Left ventricle myocardium inferior (tissue), 1 donor: ENCODE measurements around the gene PDE8A. TPM values are rescaled to one million over a fixed set of nuclear protein-coding genes. Genes with fewer than 3 reads are reported as not detected.

ENCODE experiments used
- DNase-seq: peaks from one replicate; pipeline ENCODE4 v3.0.0-alpha.2; 2020
- H3K27ac ChIP-seq: fragments of 200-600 bp; replicated peaks from 2 replicates; pipeline ENCODE4 v1.8.0; 2021
- H3K27me3 ChIP-seq: fragments of 200-600 bp; 2 replicates; pipeline ENCODE4 v1.8.0; 2021; ENCODE audit warnings: low read depth
- H3K36me3 ChIP-seq: fragments of 200-600 bp; 2 replicates; pipeline ENCODE4 v1.8.0; 2021
- H3K4me1 ChIP-seq: fragments of 200-600 bp; 2 replicates; pipeline ENCODE4 v1.8.0; 2021
- H3K4me3 ChIP-seq: fragments of 200-600 bp; 2 replicates; pipeline ENCODE4 v1.8.0; 2021; ENCODE audit warnings: mild to moderate bottlenecking, moderate library complexity
- H3K9me3 ChIP-seq: fragments of 200-600 bp; replicated peaks from 2 replicates; pipeline ENCODE4 v1.8.0; 2021
- intact Hi-C: fragments of 100-400 bp; cut with micrococcal nuclease; formaldehyde crosslinking; loops from one replicate; pipeline ENCODE4 v1.11.0; 2022
- total RNA-seq: library from RNA; stranded (reverse); fragmentation: NEBNext Ultra II Directional; extraction: Animal tissue kit (Norgen Biotek cat#: 25700); gene quantifications from one replicate; pipeline ENCODE4 v1.2.1, GENCODE V29; 2021
- TF ChIP-seq, protein P1 (sequence below): fragments of 200-600 bp; IDR thresholded peaks from 2 replicates; pipeline ENCODE4 v1.8.0; 2021; ENCODE audit warnings: antibody characterized with exemption, mild to moderate bottlenecking, borderline replicate concordance
- donor health status: DM: no; HTN: yes; CAD: no; lungs with severe emphysema.

PDE8A gene
- total RNA-seq, 1 donor from 2014 or later, result 17.8 TPM

DNA sequence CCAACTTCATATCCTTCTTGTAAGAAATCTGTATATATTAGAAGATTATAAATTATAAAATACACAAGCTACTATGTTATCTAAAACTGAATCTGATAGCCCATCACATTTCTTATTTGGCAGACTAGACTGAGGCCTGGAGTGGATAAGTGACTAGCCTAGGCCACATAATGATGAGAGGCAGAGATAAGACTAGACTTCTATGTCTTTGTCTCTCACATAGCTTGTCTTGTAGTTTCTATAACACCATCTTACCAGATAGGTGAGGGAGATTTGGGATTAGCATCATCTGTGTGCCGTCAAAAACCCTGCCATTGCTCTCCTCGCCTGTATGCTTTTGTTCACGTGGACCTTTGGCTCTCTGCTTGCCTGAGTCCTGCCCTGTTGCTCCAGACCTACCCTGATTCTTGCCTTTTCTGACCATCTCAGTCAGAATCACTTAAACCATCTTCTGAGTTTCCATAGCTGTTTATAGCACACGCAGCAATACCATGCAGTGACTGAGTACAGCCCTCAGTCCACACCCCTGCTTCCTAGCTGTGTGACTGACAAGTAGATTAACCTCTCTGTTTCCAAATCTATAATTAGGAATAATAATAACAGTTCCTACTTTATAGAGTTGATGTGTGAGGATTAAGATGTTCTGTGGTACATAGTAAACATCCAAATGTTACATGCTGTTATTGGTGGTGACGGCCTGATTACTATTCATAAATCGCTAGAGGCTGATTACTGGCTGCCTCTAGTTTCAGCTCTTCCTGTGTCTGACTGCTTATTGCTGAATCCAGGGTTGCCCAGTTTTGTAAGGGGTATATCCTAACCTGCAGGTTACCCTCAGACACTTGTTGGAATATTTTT, 49.7 kb downstream of the PDE8A start:
- no peaks in the 10 kb centered on the region for H3K36me3 ChIP-seq
- intact Hi-C loops, result no loop called here
- no peaks in the 10 kb centered on the region for H3K27me3 ChIP-seq
- no peak overlapping the region for H3K4me3 ChIP-seq
- H3K4me1 ChIP-seq, result peaks cover 78% of the 10 kb centered on the region
- H3K9me3 ChIP-seq, result no peaks in the 10 kb centered on the region
- TF ChIP-seq, protein P1, sequence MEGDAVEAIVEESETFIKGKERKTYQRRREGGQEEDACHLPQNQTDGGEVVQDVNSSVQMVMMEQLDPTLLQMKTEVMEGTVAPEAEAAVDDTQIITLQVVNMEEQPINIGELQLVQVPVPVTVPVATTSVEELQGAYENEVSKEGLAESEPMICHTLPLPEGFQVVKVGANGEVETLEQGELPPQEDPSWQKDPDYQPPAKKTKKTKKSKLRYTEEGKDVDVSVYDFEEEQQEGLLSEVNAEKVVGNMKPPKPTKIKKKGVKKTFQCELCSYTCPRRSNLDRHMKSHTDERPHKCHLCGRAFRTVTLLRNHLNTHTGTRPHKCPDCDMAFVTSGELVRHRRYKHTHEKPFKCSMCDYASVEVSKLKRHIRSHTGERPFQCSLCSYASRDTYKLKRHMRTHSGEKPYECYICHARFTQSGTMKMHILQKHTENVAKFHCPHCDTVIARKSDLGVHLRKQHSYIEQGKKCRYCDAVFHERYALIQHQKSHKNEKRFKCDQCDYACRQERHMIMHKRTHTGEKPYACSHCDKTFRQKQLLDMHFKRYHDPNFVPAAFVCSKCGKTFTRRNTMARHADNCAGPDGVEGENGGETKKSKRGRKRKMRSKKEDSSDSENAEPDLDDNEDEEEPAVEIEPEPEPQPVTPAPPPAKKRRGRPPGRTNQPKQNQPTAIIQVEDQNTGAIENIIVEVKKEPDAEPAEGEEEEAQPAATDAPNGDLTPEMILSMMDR, result no peak
- peak overlapping the region; percentile 50 for H3K27ac ChIP-seq
- no peak for DNase-seq

DNA sequence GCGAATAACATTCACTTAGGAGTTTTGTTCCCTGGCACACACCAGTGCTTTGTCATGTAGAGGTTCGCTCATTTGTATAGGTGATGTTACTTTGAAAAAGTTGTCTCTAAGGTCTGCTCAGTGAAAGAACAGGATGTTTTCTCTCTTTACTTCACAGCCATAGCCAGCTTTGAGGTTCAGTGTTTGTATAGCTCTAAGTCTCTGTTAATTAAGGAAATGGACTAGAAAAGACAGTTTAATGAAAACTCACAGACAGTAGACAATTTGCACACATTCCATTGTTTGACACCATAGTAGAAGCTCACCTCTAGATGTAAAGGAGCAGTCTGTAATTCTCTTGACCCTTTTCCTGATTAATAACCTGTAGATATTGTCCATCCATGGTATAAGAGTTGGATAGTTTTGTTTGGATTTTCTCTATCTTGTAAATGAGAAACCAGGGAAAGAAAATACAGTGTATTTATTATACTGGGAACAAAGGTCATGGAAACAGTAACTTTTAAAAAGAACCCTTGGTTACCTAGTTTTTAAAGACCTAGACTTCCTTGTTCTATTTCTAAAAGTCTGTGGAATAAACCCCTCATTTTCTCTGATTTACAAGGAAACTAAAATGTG, 50.4 kb downstream of the PDE8A start:
- TF ChIP-seq, protein P1, result no peak
- Histone ChIP-seq H3K36me3 (no peaks in the 10 kb centered on the region), H3K4me1 (peaks cover 78% of the 10 kb centered on the region), H3K27ac (peak overlapping the region; percentile 50), H3K9me3 (no peaks in the 10 kb centered on the region), H3K27me3 (no peaks in the 10 kb centered on the region), H3K4me3 (no peak overlapping the region)
- no peak for DNase-seq
- intact Hi-C loops, result no loop called here

DNA sequence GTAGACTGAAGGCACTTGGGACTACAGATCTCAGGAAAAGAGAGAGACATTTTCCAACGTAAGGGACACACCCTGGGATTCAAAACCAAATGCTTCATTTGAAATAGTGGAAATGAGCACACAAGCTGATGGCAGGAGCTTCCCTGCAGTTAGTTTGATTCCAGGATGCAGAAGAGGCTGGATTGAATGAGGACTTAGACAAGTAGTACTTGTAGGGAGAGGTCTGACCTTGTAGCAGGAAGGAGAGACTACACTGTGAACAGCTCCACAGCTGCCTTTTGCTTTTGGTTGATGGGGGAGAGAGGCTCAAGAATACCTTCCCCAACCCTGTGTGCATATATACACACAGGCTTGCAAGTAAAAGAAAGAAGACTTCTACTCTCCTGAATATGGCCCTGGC, 51.5 kb downstream of the PDE8A start:
- Histone ChIP-seq H3K4me3 (no peak overlapping the region), H3K9me3 (no peaks in the 10 kb centered on the region), H3K27me3 (no peaks in the 10 kb centered on the region), H3K4me1 (peaks cover 79% of the 10 kb centered on the region), H3K36me3 (no peaks in the 10 kb centered on the region), H3K27ac (peak overlapping the region; percentile 50)
- TF ChIP-seq, protein P1, result no peak
- DNase-seq, result no peak
- intact Hi-C loops, result no loop called here

DNA sequence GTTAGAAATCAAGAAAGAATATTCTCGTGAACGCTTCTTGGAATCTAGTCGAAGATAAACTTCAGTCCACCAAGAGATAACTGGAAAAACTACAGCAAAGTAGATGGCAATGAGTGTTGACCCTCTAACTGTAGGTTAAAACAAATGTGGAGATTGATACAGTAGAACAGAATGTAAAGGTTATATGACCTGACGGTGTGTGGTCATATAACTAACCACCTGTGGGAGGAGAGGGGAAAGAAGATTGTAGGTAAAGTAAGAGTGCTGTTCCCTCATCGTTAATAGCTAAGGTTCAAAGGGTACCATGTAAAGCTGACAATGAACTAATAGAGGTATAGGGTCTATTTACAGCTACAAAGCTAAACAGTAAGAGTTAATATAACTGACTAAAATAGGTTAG, 52.6 kb downstream of the PDE8A start:
- H3K27ac ChIP-seq, result no peak overlapping the region
- no peaks in the 10 kb centered on the region for H3K36me3 ChIP-seq
- intact Hi-C loops, result no loop called here
- DNase-seq, result no peak
- TF ChIP-seq, protein P1, result no peak
- H3K4me3 ChIP-seq, result no peak overlapping the region
- H3K4me1 ChIP-seq, result peaks cover 73% of the 10 kb centered on the region
- H3K9me3 ChIP-seq, result no peaks in the 10 kb centered on the region
- no peaks in the 10 kb centered on the region for H3K27me3 ChIP-seq

DNA sequence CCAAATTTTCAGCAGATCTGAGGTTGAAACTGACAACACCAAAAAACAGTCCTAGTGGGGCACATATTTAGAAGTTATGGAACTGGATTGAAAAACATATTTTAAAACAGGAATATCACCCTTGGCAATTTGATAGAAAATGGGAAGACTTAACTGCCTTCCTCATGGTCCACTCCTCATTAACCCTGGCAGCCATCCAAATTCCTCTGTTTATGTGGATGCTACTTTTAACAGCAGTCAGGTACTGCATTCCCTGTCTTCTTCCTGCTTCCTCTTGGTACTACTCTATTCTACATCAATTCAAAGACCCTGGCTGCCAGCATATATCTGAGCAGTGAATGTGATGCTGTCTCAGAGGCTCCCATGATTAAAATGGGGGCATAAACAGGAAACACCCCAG, 54.3 kb downstream of the PDE8A start:
- intact Hi-C loops, result no loop called here
- no peaks in the 10 kb centered on the region for H3K9me3 ChIP-seq
- H3K27ac ChIP-seq, result peak overlapping the region; percentile 21
- H3K36me3 ChIP-seq, result no peaks in the 10 kb centered on the region
- no peak overlapping the region for H3K4me3 ChIP-seq
- DNase-seq, result no peak
- H3K27me3 ChIP-seq, result no peaks in the 10 kb centered on the region
- H3K4me1 ChIP-seq, result peaks cover 56% of the 10 kb centered on the region
- TF ChIP-seq, protein P1, result no peak
